Stimulated activated naive CD8-positive, alpha-beta T cell treated with anti-CD3 and anti-CD28 coated beads, Interleukin-15, Interleukin-2, amounts not matched to agents 100 U/mL and 50 U/mL, for 24 hours (primary cell): ENCODE results near the gene PRKCQ.
A peak's percentile ranks its signal among the peaks of the same experiment; 100 is the strongest.
"Not testable (repeated sequence)": the region's sequence is repeated elsewhere in the genome, so short reads cannot be mapped to it uniquely, and the experiment has no call there.

ENCODE experiments used
- ATAC-seq: fragments of 150-1000 bp; cut with Tn5 transposase; one replicate; pipeline ENCODE4 v1.10.0; 2021
- DNase-seq: peaks from one replicate; pipeline ENCODE4 v3.0.0; 2021

Gene PRKCQ

DNA sequence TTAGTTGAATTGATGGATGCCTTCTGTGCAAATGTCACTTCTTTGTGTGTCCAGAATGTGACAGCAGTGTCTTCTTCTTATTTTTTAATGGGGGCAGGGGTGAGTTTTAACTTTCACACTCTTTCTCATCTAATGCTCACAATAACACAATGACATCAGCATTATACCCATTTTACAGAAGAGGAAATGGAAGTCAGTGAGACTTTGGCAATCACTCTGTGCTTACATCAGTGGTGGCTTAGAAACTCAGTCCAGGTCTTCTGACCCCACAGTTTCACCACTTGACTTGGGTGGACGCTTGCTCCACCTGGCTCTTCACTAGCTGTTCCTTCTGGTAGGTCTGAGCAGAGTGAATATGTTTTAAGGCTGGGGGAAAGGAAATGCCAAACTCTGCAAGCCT is 124.0 kb downstream of the PRKCQ start:
- ATAC-seq (no peak), DNase-seq (no peak)

GRCh38 chr10:6455592-6455991 is 124.5 kb downstream of the PRKCQ start:
- ATAC-seq (no peak), DNase-seq (no peak)

DNA sequence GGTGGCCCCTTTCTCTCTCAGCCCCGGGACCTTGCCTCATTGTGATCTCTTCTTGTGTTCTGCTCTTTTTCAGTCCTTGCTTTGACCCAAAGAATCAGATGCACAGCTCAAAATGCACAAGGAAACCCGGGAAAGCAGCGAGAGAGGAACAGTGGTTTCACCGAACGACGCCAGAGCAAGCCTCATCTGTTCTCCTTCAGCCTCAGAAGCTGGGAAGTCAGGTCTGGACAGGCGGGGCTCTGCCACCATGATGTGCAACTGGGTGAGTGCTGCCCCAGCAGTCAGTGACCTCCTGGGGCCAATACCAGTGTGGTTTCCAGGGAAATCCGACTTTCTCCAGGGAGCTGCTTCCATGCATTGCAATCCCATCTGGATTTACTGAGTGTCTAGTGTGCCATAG is 133.4 kb downstream of the PRKCQ start:
- ATAC-seq = no peak
- DNase-seq = no peak

GRCh38 chr10:6445671-6446316 is 134.3 kb downstream of the PRKCQ start:
- peak; percentile 40 for ATAC-seq

DNA sequence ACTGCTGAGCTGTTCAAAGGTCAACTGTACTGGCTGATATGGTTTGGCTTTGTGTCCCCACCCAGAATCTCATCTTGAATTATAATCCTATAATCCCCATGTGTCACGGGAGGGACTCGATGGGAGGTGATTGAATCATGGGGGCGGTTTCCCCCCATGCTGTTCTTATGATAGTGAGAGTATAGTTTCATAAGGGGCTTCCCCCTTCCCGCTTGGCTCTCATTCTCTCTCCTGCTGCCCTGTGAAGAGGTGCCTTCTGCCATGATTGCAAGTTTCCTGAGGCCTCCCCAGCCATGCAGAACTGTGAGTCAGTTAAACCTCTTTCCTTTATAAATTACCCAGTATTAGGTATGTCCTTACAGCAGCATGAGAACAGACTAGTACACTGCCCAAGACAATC is 140.2 kb downstream of the PRKCQ start:
- not testable (repeated sequence) for DNase-seq
- ATAC-seq = peak; percentile 42

More at GRCh38 chr10:6445671-6446316, 134.3 kb downstream of the PRKCQ start:
- peak; percentile 62 for DNase-seq

DNA sequence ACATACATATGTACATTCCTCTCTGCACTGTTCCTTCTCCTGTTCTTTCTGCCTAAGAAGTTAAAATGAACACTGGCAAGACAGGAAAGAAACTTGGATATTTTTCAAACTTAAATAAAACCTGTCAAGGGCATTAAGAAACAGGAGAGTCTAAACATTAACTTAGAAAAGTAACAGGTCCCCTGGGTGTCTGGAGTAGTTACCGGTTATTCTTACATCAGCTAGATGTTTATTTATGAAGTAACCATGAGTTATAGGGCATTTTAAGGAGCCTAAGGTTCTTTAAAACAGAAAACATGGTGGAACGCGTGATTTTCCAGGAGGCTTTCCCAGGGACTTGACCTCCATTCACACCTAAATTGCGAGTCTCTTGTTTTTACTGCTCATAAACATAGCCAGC is 148.2 kb downstream of the PRKCQ start:
- no peak for ATAC-seq
- DNase-seq = no peak

- DNase-seq = no peak
Observed at GRCh38 chr10:6431186-6431585, 148.9 kb downstream of the PRKCQ start.

GRCh38 chr10:6430423-6430980 is 149.6 kb downstream of the PRKCQ start:
- ATAC-seq = no peak
- no peak for DNase-seq

More at GRCh38 chr10:6431186-6431585, 148.9 kb downstream of the PRKCQ start:
- ATAC-seq = no peak

DNA sequence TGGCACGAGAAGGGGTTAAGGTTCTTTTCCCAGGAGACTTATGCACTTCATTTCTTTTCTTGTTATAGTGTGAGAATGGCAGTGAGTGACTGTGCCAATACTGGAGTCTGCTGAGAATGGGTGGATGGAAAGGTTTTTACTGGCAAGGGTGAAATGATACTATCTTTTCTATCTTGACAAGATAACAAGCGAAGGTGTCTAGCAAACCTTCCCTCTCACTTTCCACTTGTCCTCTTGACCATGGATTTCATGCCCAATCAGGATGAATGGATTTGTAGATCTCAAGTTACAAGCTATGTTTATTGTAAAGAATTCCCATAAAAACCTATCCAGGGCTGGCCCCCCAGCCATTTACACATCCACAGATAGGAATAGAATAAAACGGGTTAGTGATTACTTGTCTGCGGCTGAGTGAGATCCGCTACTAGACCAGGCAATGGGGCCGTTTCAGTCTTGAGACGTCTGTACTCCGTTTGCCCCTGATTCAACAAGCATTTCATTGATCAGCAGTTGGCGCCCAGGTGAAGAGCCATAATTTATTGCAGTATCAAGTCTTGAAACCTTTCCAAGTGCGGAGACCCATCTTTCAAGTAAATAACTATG is 152.6 kb downstream of the PRKCQ start:
- ATAC-seq = no peak
- DNase-seq = no peak

- DNase-seq (no peak), ATAC-seq (no peak)
Observed at GRCh38 chr10:6426317-6426716, 153.8 kb downstream of the PRKCQ start.

DNA sequence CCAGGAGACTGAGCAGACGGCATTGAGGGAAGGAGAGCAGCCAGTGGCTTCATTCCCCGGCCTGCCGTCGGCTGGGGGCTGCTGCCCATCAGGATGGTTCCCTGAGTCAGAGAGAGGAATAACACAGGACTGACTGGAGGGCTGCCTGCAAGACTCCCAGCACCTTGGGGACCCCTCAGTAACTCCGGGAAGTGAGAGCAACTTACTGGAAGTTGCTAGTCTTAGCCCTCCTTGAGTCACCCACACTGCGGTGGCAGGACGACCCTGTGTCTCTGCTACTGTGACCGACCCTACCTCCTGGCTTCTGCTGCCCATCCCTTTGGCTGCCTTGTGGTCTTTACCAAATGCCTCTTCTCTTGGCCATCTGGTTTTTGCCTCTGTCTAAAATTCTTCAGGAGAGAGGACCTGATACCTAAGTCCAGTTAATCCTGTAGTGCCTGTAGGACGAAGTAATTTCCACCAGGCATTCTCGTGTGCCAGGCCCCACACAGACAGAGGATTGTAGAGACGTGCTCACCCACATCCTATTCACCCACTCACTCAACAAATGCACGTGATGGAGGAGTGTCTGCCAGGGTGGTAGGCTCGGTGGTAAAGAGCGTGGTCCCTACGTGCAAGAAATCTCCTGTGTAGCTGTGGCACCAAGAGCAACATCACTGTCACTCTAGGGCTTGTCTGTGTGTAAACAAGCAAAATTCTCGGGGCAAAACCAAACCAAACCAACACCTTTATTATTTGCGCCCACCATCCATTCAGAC is 156.5 kb downstream of the PRKCQ start:
- ATAC-seq (peak; percentile 37), DNase-seq (peak; percentile 28)

- DNase-seq = peak; percentile 71
- peak; percentile 98 for ATAC-seq
Observed at GRCh38 chr10:6423004-6423403, 157.1 kb downstream of the PRKCQ start.

GRCh38 chr10:6418613-6419216 is 161.4 kb downstream of the PRKCQ start:
- no peak for ATAC-seq
- no peak for DNase-seq

DNA sequence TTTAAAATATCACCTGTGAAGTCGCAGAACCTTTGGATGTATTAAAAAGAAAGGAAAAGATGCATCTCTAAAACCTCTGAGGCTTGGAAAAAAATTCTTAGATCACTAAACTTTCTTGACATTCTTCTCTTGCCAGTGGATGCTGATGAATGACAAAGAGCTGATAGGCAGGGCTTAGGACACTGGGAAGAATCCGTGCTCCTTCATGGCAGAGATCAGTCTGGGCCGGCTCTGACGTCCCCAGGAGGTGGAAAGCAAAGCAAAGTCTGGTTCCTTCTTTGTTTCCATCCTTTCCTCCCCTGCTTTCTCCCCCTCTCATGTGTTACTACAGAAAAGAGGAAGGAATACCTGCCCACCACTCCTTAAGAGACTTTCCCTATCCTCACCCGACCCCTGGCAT is 161.9 kb downstream of the PRKCQ start:
- no peak for ATAC-seq
- no peak for DNase-seq

DNA sequence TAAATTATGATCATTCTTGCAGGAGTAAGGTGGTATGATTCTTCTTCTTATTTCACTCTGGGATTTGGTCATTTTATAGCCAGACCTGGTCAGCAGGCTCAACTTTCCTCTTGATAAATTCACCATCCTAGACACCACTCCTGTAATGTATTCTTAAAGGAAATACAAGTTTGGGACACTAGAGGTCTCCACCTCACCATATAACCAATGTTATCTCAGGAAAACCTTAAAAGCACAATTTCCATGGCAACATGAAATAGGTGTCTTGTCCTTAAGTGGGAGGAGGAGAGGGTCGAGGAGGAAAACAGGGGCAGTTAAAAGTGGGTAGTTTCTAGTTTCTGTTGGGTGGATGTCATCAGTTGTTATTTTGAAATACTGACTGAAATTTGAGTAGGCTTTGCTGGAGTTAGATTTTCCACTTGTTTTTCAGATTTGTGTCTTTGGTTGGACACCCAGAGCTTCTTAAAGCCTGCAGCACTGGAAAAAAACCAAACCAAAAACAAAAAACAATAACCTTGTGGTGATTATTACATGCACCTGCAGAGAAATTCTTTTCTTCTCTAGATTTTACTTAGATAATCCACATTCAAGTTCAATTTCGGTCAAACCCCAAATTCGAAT is 163.1 kb downstream of the PRKCQ start:
- DNase-seq (no peak), ATAC-seq (peak; percentile 73)

DNA sequence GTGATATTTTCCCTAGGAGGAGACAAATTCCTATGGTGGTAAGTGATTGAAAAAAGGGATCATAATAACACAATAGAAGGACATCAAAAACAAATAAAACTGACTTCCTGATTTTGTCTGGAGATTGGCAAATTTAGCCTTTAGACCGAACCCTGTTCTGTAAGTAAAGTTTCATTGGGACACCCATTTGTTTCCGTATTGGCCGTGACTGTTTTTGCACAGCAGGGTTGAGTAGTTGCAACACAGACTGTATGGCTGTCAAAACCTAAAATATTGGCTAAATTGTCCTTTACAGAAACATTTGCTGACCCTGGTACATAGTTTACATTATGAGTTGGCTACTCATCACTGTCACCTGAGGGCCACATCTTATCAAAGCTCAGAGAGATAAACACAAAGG is 168.6 kb downstream of the PRKCQ start:
- DNase-seq = no peak
- no peak for ATAC-seq

- ATAC-seq = no peak
Observed at GRCh38 chr10:6410830-6411229, 169.2 kb downstream of the PRKCQ start.

GRCh38 chr10:6409971-6410643 is 170.0 kb downstream of the PRKCQ start:
- ATAC-seq (peak; percentile 55), DNase-seq (no peak)

More at GRCh38 chr10:6410830-6411229, 169.2 kb downstream of the PRKCQ start:
- DNase-seq = no peak

DNA sequence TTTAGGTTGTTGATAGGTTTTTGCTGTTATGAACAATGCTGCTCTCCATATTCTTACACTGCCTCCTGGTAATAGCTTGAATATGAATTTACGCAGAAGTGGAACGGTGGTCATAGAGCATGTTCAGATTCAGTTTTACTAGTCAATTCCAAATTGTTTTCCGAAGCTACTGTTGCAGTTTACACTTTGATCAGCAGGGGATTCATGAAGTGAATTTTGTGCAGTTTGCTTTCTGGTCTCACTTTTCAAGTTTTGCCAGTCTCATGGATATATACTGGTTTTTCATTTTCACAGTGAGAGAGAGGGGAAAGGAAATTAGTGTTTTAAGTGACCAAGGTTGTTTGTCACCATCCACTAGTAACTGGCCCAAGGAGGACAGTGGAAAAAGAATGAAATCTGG is 171.3 kb downstream of the PRKCQ start:
- DNase-seq (no peak), ATAC-seq (no peak)

DNA sequence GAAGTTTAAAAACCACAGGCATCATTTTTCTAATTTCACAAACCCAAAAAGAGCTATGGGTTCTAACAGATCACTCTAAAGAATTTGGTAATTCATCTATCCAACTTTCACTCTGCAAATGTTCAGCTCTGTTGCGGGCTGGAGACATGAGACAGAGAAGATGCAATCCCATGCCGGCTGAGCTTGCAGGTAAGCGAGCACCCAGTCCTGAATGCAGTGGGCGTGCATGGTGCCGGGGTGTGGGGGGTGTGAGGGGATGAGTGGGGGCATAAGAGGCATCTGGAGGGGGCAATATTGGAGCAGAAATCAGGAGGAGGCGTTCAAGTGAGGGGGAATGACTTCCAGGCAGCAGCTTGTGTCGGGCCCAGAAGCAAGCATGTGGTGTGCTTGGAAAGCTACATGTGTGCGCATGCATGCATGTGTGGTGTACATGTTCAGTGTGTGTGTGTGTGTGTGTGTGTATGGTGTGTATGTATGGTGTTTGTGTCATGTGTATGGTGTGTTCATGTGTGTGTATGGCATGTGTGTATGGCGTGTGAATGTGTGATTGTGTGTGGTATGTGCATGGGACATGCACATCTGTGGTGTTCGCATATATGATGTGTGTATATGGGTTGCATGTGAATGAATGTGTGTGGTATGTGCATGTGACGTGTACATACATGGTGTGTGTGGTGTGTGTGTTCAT is 172.9 kb downstream of the PRKCQ start:
- ATAC-seq (peak; percentile 41), DNase-seq (no peak)
